ENCODE measurements around the gene PKDCC. TPM values are rescaled to one million over a fixed set of nuclear protein-coding genes. Genes with fewer than 3 reads are reported as not detected.

Gene PKDCC
- total and polyA plus RNA-seq, 2 experiments from 2014 or later: 1.2 to 9.9 TPM

DNA sequence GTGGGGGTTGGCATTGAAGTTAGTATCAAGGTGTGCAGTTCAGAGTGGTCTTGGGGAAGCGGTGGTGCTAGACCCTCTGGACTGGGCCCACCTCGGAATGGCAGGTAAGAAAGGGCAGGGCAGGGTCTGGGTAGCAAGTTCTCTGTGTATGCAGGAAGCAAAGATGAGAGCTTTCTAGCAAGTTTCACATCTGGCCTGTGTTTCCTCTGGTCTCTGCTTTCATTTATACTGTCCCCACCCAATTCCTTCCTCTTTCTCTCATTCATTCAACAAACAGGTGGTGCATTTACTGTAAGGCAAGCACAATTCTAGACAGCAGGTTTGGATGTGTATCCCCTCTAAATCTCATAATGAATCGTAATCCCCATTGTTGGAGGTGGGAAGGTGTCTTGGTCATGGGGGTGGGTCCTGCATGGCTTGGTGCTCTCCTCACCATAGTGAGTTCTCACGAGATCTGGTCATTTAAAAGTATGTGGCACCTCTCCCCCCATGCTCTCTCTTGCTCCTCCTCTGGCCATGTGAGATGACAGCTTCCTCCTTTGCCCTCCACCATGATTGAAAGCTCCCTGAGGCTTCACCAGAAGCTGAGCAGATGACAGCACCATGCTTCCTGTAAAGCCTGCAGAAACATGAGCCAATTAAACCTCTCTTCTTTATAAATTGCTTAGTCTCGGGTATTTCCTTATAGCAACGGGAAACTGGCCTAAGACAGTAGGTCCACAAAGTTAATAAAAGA is 51.8 kb downstream of the PKDCC start:
- Histone ChIP-seq H3K4me1 (ENCODE audit: insufficient read depth) (peaks cover 8% of the 10 kb centered on the region; the same call in 1 of the 2 replicates), H3K79me2 (ENCODE audit: insufficient read depth) (no peaks in the 10 kb centered on the region), H3K4me3 (no peak overlapping the region), H3K36me3 (ENCODE audit: low read depth) (no peaks in the 10 kb centered on the region), H3K27ac (no peak overlapping the region), H2AFZ (no peak overlapping the region), H3K9ac (no peak overlapping the region), H3K4me2 (ENCODE audit: unreplicated experiment) (no peak overlapping the region), H3F3A (ENCODE audit: insufficient read depth) (peaks cover 20% of the 10 kb centered on the region), H3K27me3 (replicated peaks; ENCODE audit: insufficient read depth) (no peaks in the 10 kb centered on the region), H4K20me1 (ENCODE audit: insufficient read depth) (no peaks in the 10 kb centered on the region), H3K9me2 (ENCODE audit: insufficient read depth) (no peaks in the 10 kb centered on the region), H3K9me3 (ENCODE audit: low read depth) (no peaks in the 10 kb centered on the region)
- no peak for TF ChIP-seq EZH2phosphoT487 (IDR thresholded peaks at IDR 0.05; ENCODE audit: insufficient read depth, low read depth)
- TF ChIP-seq EZH2 (IDR thresholded peaks at IDR 0.05; ENCODE audit: insufficient read depth, poor library complexity, severe bottlenecking): no peak
- no peak for DNase-seq
- 97 to 98% methylated on average over 6 of the region's 6 CpGs for WGBS, 2 experiments (ENCODE audit: low coverage in 1 of 2, low lambda C conversion rate in 2 of 2, missing lambda C conversion rate in 2 of 2)
- in situ Hi-C loops (cut with MboI): loop anchor here (10.0 kb wide), 2 partner anchors 95 to 225 kb away; no protein-coding TSS in a partner anchor

DNA sequence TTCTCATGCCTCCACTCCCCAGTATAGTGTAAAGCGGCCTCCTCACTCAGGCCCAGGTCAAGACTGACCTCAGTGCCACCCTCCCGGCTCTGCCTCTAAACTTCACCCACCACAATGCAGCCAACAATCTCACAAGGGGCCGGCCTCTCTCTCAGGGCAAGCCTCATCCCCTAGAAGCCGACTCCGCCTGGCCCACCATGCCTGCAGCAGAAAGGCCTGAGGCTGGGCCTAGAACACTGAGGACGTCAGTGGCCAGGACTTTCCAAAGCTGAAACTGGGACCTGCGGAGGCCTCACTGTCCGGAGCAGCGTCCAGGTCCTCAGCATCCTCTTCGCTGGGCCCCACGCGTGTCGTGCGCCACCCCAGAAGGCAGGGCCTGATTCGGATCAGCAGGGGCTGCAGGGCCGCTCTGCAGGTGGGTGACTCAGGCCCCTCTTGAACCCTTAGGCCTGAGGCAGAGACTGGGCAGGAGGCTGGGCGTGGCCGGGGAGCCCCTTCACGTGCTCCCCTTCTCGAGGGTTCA is 52.9 kb downstream of the PKDCC start:
- no peak for TF ChIP-seq EZH2phosphoT487 (IDR thresholded peaks at IDR 0.05; ENCODE audit: insufficient read depth, low read depth)
- TF ChIP-seq EZH2 (IDR thresholded peaks at IDR 0.05; ENCODE audit: insufficient read depth, poor library complexity, severe bottlenecking): no peak
- DNase-seq: no peak
- Histone ChIP-seq H3K9me3 (ENCODE audit: low read depth) (no peaks in the 10 kb centered on the region), H3K27ac (no peak overlapping the region), H3K36me3 (ENCODE audit: low read depth) (no peaks in the 10 kb centered on the region), H3K27me3 (replicated peaks; ENCODE audit: insufficient read depth) (no peaks in the 10 kb centered on the region), H3K4me3 (no peak overlapping the region), H4K20me1 (ENCODE audit: insufficient read depth) (no peaks in the 10 kb centered on the region), H3K9me2 (ENCODE audit: insufficient read depth) (no peaks in the 10 kb centered on the region), H3F3A (ENCODE audit: insufficient read depth) (peaks cover 20% of the 10 kb centered on the region), H3K4me1 (ENCODE audit: insufficient read depth) (peaks cover 8% of the 10 kb centered on the region; the same call in 1 of the 2 replicates), H2AFZ (no peak overlapping the region), H3K4me2 (ENCODE audit: unreplicated experiment) (no peak overlapping the region), H3K79me2 (ENCODE audit: insufficient read depth) (no peaks in the 10 kb centered on the region), H3K9ac (no peak overlapping the region)
- in situ Hi-C loops (cut with MboI): no loop called here
- WGBS, 2 experiments (ENCODE audit: low coverage in 1 of 2, low lambda C conversion rate in 2 of 2, missing lambda C conversion rate in 2 of 2): 83 to 93% methylated on average over 17 to 20 of the region's 20 CpGs

DNA sequence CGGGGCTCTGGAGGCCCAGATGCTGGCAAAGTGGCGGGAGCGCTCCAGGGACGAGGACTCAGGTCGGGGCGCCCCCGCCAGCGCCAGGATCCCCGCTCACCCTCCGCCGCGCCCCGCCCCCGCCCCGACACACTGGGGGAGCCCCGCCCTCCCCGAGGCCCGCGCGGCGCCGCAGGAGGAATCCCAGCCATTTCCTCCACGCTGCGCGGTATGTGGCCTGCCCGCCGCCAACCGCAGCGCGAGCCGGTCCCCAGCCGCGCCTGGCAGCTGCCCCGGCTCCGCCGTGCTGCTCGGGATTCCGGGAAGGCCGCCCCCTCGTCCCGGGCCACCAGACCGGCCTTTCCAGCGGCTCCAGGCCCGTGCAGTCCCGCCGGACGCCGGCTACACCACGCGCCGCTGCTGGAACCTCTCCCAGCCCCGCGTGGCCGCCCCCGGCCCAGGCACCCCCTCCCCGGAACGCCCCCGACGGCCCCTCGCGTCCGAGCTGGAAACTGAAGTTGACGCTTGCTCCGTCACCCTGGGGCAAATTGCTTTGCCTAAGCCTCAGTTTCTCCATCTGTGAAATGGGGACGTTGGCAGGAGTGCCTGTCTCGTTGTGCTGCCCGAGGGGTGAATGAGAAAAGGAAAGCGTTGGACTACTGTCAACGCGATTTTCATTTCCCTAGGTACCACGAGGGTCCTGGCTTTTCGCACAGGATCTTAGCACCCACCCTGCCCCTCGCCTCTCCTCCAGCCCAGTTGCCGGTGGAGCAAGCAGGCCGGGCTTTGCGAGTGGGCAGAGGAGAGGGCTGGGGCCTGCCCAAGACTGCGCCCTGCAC is 53.6 kb downstream of the PKDCC start:
- TF ChIP-seq EZH2phosphoT487 (IDR thresholded peaks at IDR 0.05; ENCODE audit: insufficient read depth, low read depth): no peak
- no peak for TF ChIP-seq EZH2 (IDR thresholded peaks at IDR 0.05; ENCODE audit: insufficient read depth, poor library complexity, severe bottlenecking)
- H3K4me3 ChIP-seq: peak overlapping the region; percentile 51
- peak overlapping the region; percentile 64 for H3K9ac ChIP-seq
- H2AFZ ChIP-seq: peak overlapping the region; percentile 88
- no peaks in the 10 kb centered on the region for H3K79me2 ChIP-seq (ENCODE audit: insufficient read depth)
- H3K27ac ChIP-seq: peak overlapping the region; percentile 10; the same call in 1 of the 2 replicates
- peak overlapping the region; percentile 59 for H3K4me2 ChIP-seq (ENCODE audit: unreplicated experiment)
- no peaks in the 10 kb centered on the region for H4K20me1 ChIP-seq (ENCODE audit: insufficient read depth)
- DNase-seq: peak; percentile 80
- 6 to 10% methylated on average over 23 to 71 of the region's 77 CpGs for WGBS, 2 experiments (ENCODE audit: low coverage in 1 of 2, low lambda C conversion rate in 2 of 2, missing lambda C conversion rate in 2 of 2)
- H3K4me1 ChIP-seq (ENCODE audit: insufficient read depth): peaks cover 8% of the 10 kb centered on the region; the same call in 1 of the 2 replicates
- H3K9me3 ChIP-seq (ENCODE audit: low read depth): no peaks in the 10 kb centered on the region
- peaks cover 20% of the 10 kb centered on the region for H3F3A ChIP-seq (ENCODE audit: insufficient read depth)
- no peaks in the 10 kb centered on the region for H3K9me2 ChIP-seq (ENCODE audit: insufficient read depth)
- in situ Hi-C loops (cut with MboI): no loop called here
- H3K36me3 ChIP-seq (ENCODE audit: low read depth): no peaks in the 10 kb centered on the region
- H3K27me3 ChIP-seq (replicated peaks; ENCODE audit: insufficient read depth): no peaks in the 10 kb centered on the region

DNA sequence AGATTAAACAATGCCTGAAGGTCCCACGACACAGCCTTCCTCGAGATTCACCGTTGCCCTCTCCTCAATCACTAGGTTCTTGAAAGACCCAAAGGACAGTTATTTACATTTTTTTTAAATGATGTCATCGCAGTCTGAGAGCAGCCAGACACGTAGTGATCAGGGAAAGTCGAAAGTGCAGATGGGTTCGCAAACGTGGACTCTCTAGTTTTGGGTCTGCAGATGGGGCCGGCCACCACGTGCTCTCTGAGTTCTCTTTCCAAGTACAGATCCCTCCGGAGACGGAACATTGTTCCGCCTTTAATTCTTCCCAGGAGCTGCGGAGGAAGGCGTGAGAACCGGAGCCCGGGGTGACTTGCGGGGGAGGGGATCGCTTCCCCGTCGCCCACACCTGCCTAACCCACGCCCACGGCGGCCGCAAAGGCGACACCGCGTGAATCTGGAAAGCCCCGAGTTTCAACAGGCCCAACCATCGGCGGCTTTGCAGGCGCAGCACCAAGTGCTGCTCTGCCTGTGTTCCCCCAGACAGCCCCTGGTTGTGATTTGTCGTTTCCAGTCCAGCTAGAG is 54.3 kb downstream of the PKDCC start:
- no peak for TF ChIP-seq EZH2phosphoT487 (IDR thresholded peaks at IDR 0.05; ENCODE audit: insufficient read depth, low read depth)
- no peak for TF ChIP-seq EZH2 (IDR thresholded peaks at IDR 0.05; ENCODE audit: insufficient read depth, poor library complexity, severe bottlenecking)
- Histone ChIP-seq H3F3A (ENCODE audit: insufficient read depth) (peaks cover 20% of the 10 kb centered on the region), H4K20me1 (ENCODE audit: insufficient read depth) (no peaks in the 10 kb centered on the region), H3K9me3 (ENCODE audit: low read depth) (no peaks in the 10 kb centered on the region), H2AFZ (peak overlapping the region; percentile 88), H3K79me2 (ENCODE audit: insufficient read depth) (no peaks in the 10 kb centered on the region), H3K9ac (peak overlapping the region; percentile 64), H3K36me3 (ENCODE audit: low read depth) (no peaks in the 10 kb centered on the region), H3K4me1 (ENCODE audit: insufficient read depth) (peaks cover 8% of the 10 kb centered on the region; the same call in 1 of the 2 replicates), H3K4me3 (peak overlapping the region; percentile 51), H3K9me2 (ENCODE audit: insufficient read depth) (no peaks in the 10 kb centered on the region), H3K27me3 (replicated peaks; ENCODE audit: insufficient read depth) (no peaks in the 10 kb centered on the region), H3K27ac (peak overlapping the region; percentile 10; the same call in 1 of the 2 replicates), H3K4me2 (ENCODE audit: unreplicated experiment) (peak overlapping the region; percentile 59)
- 8% methylated on average over 32 of the region's 33 CpGs for WGBS, 2 experiments (ENCODE audit: low coverage in 1 of 2, low lambda C conversion rate in 2 of 2, missing lambda C conversion rate in 2 of 2)
- peak; percentile 82 for DNase-seq
- in situ Hi-C loops (cut with MboI): no loop called here
